ENCODE data around the gene SFTA2.

SFTA2 gene

DNA sequence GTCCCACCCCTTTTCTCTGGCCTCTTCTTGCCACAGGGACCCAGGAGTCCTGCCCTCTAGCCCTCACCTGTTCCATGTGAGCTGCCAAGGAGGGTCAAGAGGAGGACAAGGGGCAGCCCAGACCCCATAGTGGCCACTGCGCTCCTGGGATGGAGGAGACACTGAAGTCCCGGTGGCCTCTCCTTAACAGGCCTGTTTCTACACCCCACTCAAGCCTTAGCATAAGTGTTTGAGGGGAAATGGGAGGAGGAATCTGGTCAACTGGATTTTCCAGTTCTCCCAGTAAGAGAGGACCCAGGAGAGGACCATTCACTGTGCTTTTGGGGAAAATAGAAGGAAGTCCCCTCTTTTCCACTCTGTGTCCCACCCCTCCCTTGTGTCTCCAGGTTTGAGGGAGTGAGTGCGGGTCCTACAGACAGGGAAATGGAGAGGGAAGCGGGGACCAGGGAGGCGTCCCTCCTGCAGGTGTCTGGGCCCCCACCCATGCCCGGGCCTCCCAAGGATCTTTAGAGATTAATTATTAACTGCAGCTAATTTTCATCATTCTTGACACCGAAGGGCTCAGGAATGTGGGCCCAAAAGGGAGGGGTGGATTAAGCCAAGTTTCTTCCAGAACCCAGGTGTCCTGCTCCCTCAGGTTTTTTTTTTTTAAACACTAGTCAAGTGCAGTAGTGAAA is at the start of gene SFTA2:
Gene SFTA2, minus strand, starts transcription at position 202 of the 677 bp plus-strand sequence. Its CDS starts 74 bp downstream, at position 128.
- H3K4me3 ChIP-seq (IDR thresholded peaks at IDR 0.05; ENCODE audit: insufficient read depth, low read depth, low read length): no peak within 1 kb of the TSS
- no peak within 1 kb of the TSS for H3K27ac ChIP-seq
- H4K20me1 ChIP-seq (ENCODE audit: insufficient read depth): no peaks in the 10 kb centered on the region
- no peaks in the 10 kb centered on the region for H3K27me3 ChIP-seq (ENCODE audit: insufficient read depth, low read depth)
- no peaks in the 10 kb centered on the region for H3K79me2 ChIP-seq (ENCODE audit: insufficient read depth, low read depth)
- TF ChIP-seq, protein P1, sequence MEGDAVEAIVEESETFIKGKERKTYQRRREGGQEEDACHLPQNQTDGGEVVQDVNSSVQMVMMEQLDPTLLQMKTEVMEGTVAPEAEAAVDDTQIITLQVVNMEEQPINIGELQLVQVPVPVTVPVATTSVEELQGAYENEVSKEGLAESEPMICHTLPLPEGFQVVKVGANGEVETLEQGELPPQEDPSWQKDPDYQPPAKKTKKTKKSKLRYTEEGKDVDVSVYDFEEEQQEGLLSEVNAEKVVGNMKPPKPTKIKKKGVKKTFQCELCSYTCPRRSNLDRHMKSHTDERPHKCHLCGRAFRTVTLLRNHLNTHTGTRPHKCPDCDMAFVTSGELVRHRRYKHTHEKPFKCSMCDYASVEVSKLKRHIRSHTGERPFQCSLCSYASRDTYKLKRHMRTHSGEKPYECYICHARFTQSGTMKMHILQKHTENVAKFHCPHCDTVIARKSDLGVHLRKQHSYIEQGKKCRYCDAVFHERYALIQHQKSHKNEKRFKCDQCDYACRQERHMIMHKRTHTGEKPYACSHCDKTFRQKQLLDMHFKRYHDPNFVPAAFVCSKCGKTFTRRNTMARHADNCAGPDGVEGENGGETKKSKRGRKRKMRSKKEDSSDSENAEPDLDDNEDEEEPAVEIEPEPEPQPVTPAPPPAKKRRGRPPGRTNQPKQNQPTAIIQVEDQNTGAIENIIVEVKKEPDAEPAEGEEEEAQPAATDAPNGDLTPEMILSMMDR (conservative IDR thresholded peaks at IDR 0.05; ENCODE audit: low read depth, low read length): no peak
- no peak within 1 kb of the TSS for H3K4me2 ChIP-seq
- no peaks in the 10 kb centered on the region for H3K36me3 ChIP-seq (ENCODE audit: insufficient read depth)
- H3K9ac ChIP-seq: no peak within 1 kb of the TSS
- no peaks in the 10 kb centered on the region for H3K4me1 ChIP-seq (ENCODE audit: low read depth, poor library complexity, severe bottlenecking)
- H2AFZ ChIP-seq (ENCODE audit: low read depth): no peak within 1 kb of the TSS

DNA sequence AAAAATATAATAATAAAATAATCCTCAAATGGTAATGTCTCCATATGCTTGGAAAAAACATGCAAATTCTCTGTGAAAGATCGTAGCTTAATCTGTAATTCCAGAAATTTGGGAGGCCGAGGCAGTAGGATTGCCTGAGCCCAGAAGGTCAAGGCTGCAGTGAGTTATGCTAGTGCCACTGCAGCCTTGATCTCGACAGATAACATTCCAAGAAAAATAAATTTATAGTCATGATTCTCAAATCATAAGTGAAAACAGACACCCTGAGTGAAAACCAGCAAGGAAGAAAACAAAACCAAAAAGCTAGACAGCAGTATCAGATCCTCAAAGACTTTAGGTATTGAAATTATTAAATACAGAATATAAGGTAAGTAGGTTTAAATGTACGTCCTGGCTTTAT is 47.7 kb upstream of the SFTA2 start:
- TF ChIP-seq, protein P1 (conservative IDR thresholded peaks at IDR 0.05; ENCODE audit: low read depth, low read length): no peak
- Histone ChIP-seq H3K27me3 (ENCODE audit: insufficient read depth, low read depth) (no peaks in the 10 kb centered on the region), H3K9ac (no peak overlapping the region), H3K4me1 (ENCODE audit: low read depth, poor library complexity, severe bottlenecking) (peaks cover 52% of the 10 kb centered on the region), H2AFZ (ENCODE audit: low read depth) (no peak overlapping the region), H3K27ac (no peak overlapping the region; the same call in 1 of the 2 replicates), H3K4me3 (IDR thresholded peaks at IDR 0.05; ENCODE audit: insufficient read depth, low read depth, low read length) (no peak overlapping the region), H3K4me2 (peak overlapping the region; percentile 54), H4K20me1 (ENCODE audit: insufficient read depth) (no peaks in the 10 kb centered on the region), H3K79me2 (ENCODE audit: insufficient read depth, low read depth) (no peaks in the 10 kb centered on the region), H3K36me3 (ENCODE audit: insufficient read depth) (no peaks in the 10 kb centered on the region)

DNA sequence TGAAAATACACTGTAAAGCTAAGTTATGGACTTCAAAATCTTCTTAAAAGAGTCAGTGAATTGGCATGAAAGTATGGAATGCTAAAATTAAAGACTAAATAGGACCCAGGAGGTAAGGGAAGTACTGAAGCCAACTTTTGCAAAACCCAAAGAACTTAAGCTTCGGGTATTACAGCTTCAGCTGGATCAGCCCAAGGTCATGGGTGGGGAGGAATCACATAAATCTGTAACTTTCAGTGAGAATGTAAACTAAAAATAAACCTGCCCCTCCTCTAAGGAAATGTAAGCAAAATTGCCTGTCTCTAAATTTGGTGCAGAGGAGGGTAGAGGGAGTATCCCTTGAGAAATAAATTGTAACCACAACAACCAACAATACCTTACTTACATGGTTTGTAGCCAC is 47.2 kb upstream of the SFTA2 start:
- peak overlapping the region; percentile 54 for H3K4me2 ChIP-seq
- no peaks in the 10 kb centered on the region for H4K20me1 ChIP-seq (ENCODE audit: insufficient read depth)
- H3K27me3 ChIP-seq (ENCODE audit: insufficient read depth, low read depth): no peaks in the 10 kb centered on the region
- no peak overlapping the region for H3K4me3 ChIP-seq (IDR thresholded peaks at IDR 0.05; ENCODE audit: insufficient read depth, low read depth, low read length)
- peak overlapping the region; percentile 2; the same call in 1 of the 2 replicates for H3K27ac ChIP-seq
- TF ChIP-seq, protein P1 (conservative IDR thresholded peaks at IDR 0.05; ENCODE audit: low read depth, low read length): no peak
- H3K36me3 ChIP-seq (ENCODE audit: insufficient read depth): no peaks in the 10 kb centered on the region
- no peak overlapping the region for H2AFZ ChIP-seq (ENCODE audit: low read depth)
- H3K79me2 ChIP-seq (ENCODE audit: insufficient read depth, low read depth): no peaks in the 10 kb centered on the region
- peaks cover 52% of the 10 kb centered on the region for H3K4me1 ChIP-seq (ENCODE audit: low read depth, poor library complexity, severe bottlenecking)
- H3K9ac ChIP-seq: no peak overlapping the region

DNA sequence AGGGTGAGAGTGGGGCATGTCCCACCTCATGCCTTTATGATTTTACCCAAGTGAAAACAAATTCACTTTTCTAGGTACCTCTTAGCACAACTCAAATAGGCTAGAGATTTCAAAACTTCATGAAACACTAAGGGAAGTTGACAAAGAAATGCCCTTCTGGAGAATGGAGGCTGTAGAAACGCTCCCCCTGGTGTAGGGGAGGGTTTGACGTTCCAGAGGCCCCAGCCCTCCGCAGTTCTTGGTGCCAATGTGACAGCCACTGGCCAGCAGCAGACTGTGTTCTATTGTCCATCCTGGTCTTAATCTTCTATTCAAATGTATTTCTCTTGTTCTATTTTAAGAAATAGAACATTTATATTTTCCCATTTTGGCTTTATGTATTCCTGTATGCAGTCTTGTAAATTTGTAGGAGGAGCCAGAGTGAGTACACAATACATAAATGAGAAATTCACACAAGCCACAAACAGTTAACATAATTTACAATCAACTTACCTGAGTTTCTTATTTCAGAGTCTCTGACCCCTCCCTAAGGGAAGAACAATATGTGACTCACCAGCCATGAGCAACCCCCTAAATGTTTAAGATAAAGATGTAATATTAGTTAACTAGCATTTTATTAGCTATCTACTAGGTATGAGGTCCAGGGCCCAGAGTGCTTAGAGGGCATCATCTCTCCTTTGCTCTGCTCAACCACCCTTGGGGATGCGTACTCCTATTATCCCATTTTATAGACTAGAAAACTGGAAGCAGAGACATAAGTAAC is 42.7 kb upstream of the SFTA2 start:
- H3K27ac ChIP-seq: no peak overlapping the region
- H3K79me2 ChIP-seq (ENCODE audit: insufficient read depth, low read depth): no peaks in the 10 kb centered on the region
- H3K9ac ChIP-seq: no peak overlapping the region
- no peaks in the 10 kb centered on the region for H4K20me1 ChIP-seq (ENCODE audit: insufficient read depth)
- H3K36me3 ChIP-seq (ENCODE audit: insufficient read depth): no peaks in the 10 kb centered on the region
- no peak overlapping the region for H2AFZ ChIP-seq (ENCODE audit: low read depth)
- H3K27me3 ChIP-seq (ENCODE audit: insufficient read depth, low read depth): no peaks in the 10 kb centered on the region
- H3K4me1 ChIP-seq (ENCODE audit: low read depth, poor library complexity, severe bottlenecking): peaks cover 27% of the 10 kb centered on the region
- no peak overlapping the region for H3K4me3 ChIP-seq (IDR thresholded peaks at IDR 0.05; ENCODE audit: insufficient read depth, low read depth, low read length)
- TF ChIP-seq, protein P1 (conservative IDR thresholded peaks at IDR 0.05; ENCODE audit: low read depth, low read length): no peak
- no peak overlapping the region for H3K4me2 ChIP-seq

All from KMS-11 (cell line).